HG03097 (cell line): Measurements from ENCODE around the gene KCNH4.
"Not testable (repeated sequence)": the region's sequence is repeated elsewhere in the genome, so short reads cannot be mapped to it uniquely, and the experiment has no call there.

Experiments used
- ATAC-seq: cut with Tn5 transposase; IDR thresholded peaks from one replicate; pipeline ENCODE4 v1.9.1; 2021; ENCODE audit not compliant: unreplicated experiment, low FRiP score

Gene KCNH4

DNA sequence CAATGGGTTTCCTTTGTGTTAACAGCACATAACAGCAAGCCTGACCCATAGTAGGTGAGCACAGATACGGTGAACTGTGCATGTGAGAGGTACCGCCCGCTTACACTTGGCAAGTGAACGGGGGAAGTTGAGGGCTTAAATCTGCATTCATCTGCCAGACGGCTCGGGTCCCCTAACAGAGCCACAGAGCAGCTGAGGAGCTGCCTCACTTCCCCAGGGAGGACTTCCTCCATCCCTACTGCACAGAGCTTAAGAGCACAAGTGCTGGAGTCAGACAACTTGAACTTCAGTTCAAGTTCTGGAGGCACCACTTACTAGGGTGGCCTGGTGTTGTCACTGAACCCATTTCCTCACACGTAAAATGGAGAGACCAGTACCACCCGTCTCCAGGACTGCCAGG lies 39.6 kb downstream of the KCNH4 start:
- ATAC-seq, result no peak

DNA sequence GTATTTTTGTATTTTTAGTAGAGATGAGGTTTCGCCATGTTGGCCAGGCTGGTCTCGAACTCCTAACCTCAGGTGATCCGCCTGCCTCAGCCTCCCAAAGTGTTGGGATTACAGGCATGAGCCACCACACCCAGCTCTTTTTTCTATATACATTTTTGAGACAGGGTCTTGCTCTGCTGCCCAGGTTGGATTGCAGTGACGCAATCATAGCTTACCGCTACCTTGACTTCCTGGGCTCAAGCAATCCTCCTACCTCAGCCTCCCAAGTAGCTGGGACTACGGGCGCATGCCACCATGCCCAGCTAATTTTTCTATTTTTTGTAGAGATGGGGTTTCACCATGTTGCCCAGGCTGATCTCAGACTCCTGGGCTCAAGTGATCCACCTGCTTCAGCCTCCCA lies 40.3 kb downstream of the KCNH4 start:
- not testable (repeated sequence) for ATAC-seq

DNA sequence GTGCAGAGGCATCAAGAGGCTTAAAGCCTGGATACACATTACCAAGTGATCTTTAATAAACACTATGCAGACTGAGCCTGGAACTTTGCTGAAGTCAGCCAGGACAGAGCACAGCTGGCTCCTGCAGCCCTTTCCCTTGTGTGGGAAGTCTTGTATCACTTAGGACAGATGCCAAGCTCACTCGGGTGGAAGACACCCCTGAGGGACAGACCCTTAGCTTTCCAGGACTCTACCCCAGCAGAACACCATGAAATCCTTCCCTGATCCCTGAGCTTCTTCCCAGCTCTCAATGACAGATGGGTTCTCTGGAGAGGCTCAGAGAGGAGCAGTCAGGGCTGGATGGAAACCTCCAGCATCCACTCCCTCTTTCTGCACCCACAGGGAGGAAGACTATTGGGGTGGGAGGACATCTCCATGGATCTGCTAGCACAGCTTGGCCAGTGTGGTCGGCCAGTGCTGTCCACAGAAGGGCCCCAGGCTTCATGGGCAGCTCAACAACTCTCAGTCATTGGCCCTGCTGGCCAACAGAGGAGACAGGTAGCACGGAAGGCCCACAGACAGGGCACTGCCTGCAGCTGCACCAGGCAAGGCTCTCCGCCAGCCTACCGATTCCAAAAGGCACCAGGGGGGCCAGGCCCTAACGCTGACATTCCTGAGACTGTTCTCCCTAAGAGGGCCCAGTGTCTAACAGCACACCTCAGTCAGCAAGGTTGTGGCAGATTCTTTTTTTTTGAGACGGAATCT lies 42.0 kb downstream of the KCNH4 start:
- no peak for ATAC-seq

DNA sequence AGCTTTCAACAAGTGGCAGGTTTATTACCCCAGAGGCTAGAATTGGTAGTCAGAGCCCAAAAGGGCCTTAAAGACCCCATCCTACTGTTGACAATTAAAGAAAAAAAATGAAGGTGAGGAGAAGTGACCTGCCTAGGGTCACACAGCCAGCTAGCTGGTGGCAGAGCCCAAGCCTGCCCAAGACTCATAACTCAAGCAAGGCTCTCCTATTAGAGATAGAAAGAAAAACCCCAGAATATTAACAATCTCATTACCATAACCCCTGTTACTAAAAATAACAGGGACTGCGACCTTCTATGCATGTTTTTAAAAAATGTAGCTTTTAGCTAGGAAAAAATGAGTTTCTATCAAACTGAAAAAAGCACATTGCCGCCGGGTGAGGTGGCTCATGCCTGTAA lies 44.3 kb downstream of the KCNH4 start:
- no peak for ATAC-seq

DNA sequence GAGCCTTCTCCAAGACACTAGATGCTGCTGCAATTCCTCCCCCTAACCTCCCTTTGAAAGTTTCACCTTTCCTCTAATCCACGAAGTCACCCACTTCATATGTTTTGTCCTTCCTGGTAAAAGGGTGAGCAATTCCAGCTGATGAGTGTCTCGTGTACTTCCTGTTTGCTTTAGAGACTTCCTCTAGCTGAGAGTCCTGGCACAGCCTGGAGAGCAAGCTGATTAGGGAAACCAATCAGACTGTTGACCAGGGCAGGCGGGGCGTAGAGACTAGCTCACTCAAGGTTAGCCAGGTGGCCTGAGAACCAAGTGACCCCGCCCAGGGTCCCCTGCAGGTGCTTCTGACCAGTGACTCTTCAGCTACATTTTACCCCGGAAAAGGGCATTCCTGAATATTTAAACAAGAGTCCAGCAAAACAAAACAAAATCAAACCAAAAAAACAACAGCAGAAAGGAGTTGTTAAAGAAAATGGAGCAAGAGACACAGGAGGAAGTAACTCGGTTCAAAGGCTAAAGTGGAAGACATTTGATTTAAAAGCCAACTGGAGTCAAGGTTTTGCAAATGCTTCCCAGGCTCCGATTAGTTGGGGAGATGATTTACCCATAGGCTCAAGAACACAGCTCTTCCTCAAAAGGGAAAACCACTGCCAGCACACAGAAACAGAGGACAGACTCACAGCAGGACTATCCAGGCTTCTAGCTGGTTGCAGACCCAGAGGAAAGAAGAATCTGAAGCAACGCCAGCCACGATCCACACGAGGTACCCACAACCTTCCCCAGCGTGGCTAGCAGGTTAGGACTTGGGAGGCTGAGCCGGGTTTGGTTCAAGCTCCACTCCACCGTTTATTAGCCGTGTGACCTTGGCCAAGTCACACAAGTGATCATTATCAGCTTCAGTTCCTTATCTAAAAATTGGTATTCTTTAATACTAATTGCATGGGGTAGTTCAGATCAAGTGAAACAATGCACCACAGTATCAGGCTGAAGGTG lies 45.0 kb downstream of the KCNH4 start:
- ATAC-seq, result no peak

DNA sequence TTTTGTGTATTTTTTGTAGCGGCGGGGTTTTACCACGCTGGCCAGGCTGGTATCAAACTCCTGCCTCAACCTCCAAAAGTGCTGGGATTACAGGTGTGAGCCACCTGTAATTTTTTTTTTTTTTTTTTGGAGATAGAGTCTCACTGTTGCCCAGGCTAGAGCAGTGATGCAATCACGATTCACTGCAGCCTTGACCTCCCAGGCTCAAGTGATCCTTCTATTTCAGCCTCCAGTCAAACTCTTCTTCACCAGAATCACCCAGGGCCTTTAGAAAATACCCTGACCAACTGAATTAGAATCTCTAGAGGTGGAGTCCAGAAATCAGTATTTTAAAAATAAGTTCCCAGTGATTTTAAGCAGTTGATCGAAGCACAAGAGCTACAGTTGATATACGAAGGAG lies 45.8 kb downstream of the KCNH4 start:
- ATAC-seq, result no peak

DNA sequence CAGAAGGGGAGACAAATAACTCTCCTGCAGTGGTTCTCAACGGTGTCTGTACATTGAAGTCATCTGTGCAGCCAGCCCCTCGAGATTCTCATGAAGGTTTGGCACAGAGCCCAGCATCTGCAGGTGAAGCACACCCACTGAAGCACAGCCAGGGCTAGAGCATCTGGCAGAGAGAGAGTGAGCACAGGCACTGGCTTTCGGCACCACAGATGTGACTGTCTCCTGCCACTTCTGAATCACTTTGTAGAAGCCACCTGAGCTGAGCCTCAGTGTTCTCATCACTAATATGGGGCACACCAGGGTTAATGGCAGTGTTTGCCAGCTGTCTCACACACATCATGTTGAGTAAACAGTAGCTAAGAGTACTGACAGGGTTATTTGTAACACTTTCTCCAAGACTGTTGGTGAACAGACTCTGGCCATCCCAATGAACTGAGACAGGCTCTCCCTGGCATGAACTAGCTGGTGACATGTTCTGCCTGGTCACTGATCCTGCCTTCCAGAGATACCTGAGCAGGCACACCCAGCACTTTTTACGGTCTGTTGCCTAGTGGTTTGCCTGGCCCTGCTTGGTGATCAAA lies 47.4 kb downstream of the KCNH4 start:
- ATAC-seq, result no peak

DNA sequence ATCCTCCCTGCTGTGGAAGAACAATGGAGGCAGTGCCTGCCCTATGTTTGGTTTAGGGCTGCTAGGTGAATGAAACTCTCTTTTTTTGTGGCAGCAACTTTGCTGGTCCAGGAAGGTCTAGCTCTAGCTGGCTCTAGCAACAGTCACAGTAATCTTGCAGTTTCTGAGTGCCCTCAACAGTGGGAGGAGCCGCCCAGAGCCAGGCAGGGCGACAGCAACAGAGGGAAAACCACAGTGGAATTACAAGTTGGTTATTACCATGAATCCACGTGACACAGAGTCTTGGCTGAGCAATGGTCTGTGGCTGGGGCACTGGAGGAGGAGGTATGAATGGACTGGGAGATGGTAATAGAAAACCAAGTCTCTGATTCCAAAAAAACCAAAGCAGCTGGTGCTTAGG lies 48.0 kb downstream of the KCNH4 start:
- no peak for ATAC-seq

DNA sequence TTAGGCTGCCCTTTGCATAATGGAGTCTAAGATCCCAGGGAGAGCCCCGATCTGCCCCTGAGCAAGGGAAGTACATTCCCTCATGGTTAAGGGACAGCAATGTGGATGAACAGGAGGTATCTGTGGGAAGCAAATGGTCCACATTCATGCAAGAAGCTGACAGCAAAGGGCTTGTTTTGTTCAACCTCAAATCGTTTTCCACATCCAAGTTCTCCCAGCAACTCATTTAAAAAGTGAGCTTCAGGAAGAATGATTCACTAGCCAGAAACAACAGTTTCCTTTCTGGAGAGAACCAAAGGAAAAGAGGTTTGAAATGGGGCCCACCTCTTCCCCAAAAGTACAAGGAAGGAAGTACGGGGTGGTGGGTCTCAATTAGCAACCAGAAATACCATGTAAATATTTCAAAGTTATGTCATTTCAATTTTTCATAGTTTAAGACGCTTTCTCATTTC lies 48.9 kb downstream of the KCNH4 start:
- ATAC-seq, result no peak

DNA sequence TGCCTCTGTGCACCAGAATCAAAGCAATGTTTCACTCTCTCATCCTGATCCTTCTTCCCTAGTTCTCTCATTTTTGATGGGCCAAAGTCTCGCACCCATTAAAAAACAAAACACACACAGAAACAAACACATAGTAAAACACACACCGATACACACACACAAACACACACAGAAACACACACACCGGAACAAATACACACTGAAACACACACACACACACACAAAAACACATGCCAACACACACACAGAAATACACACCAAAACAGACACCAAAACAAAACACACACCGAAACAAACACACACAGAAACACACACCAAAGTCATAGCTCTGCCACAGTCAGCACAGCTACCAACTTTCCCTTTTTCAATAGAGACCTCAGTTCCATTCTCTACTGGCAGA lies 49.7 kb downstream of the KCNH4 start:
- ATAC-seq, result no peak

DNA sequence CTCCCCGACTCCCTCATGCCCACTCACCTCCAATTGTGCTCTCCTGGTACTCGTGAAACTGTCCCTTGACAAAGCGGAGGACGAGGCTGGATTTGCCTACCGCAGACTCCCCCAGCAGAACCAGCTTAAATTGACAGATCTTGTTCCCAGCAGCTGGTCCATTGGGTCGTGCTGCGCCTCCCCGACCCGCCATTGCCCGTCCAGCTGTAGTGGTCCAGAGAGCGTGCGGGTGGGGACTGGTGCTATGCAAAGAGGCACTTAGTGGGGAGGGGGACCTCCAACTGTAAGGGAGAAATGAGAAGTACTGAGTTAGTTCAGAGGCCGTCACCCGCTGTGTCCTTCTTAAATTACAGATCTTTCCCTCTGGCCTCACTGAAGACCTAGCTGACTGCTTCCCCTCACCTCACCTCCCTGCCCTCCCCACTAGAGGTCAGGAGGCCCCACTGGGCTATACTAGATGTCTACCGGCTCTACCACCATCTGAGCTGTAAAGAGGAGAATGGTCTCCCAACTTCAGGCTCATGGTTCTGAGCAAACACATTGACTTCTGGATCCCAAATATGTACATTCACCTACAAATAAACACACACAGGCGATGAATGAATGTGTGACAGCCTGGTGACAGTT lies 50.5 kb downstream of the KCNH4 start:
- ATAC-seq, result no peak

DNA sequence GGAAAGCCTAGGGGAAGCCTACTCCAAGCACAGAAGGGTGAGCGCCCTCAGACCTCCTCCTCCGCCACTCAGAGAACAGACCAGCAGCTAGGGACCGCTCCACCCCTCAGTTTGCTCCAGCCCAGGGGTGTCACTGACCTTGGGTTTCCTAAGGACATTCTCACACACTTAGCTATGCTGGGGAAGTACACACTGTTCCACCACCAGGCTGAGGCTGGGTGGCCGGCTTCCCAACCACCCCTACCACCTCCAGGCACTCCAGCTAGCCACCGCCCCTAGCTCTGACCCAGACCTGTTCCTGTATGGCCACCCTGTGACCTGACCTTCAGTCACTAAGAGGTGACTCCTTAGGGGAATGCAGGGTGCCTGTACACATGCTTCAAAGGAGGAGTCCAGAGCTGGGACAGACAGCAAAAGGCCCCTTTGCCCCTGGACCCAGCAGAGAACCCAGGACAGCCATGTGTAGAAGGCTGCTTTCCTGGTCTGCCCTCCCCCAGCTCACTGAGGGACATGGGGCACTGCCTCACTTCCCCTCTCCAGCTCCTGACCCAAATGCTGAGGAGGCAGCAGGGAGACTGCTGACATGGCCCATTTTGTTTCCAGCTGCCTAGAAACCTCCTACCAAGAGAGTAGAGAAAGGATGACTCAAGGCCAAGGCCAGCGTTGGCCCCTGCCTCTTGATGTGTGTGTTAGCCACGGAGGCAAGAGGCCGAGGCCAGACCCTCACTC lies 51.7 kb downstream of the KCNH4 start:
- ATAC-seq, result no peak

DNA sequence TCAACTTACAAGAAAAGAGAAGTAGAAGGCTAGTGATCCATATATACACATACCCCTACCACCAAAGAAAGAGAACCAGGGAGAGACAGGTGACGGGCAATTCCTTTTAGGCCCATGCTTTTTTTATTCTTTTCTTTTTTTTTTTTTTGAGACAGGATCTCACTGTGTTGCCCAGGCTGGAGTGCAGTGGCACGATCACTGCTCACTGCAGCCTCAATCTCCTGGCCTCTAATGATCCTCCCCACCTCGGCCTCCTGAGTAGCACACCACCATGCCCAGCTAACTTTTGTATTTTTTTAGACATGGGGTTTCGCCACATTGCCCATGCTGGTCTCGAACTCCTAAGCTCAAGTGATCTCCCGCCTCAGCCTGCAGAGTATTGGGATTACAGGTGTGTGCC lies 53.5 kb downstream of the KCNH4 start:
- ATAC-seq, result no peak

DNA sequence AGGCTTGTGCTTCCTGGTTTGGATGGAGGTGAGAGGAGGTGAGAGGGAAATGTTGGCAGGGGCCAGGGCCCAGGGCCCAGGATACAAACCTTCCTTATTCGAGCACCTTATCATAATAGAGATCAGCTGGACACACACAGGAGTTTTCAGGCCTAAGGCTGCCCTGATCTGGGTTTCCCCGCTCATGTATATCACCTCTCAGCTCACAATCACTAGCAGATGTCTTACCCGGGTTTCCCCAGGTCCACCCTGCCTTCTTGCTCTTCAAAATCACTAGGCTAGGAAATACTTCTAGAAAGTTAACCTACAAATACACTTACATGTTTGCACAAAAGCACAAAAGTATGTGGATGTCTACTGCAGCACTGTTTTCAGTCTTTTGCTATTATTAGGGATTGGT lies 54.1 kb downstream of the KCNH4 start:
- no peak for ATAC-seq

DNA sequence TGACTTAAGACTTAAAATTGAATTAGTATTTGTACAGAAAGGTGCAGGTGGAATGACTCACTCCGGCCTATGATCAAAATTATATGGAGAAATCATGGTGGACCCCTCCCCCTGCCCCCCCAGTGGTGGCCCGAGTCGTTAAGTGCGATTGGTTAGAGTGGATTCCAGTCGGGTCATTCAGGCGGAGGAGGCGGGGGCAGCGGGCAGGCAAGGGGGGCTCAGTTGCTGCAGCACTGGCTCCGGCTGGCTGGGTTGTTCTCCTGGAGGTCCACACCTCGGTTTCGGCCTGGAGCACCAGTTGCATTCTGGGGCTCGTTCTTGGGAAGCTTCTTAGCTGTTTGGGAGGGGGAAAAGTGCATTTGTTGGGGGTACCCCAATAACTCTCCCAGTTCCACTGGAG lies 55.4 kb downstream of the KCNH4 start:
- no peak for ATAC-seq

DNA sequence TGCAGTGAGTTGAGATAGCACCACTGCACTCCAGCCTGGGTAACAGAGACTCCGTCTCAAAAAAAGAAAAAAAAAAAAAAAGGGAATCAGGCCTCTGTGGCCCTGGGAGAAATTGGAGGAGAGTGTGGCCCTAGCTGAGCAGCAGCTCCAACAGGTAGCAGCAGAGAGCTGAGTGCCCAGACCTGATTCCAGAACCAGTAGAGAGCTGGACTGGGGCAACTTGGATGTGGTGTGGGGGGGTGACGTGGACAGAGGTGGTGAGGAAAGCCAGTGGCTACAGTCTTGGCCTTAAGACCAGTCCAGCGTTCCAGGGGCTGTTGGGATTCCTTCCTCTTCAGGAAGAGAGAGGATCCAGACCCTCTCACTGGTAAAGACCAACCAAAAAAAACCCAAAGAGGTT lies 56.7 kb downstream of the KCNH4 start:
- no peak for ATAC-seq

DNA sequence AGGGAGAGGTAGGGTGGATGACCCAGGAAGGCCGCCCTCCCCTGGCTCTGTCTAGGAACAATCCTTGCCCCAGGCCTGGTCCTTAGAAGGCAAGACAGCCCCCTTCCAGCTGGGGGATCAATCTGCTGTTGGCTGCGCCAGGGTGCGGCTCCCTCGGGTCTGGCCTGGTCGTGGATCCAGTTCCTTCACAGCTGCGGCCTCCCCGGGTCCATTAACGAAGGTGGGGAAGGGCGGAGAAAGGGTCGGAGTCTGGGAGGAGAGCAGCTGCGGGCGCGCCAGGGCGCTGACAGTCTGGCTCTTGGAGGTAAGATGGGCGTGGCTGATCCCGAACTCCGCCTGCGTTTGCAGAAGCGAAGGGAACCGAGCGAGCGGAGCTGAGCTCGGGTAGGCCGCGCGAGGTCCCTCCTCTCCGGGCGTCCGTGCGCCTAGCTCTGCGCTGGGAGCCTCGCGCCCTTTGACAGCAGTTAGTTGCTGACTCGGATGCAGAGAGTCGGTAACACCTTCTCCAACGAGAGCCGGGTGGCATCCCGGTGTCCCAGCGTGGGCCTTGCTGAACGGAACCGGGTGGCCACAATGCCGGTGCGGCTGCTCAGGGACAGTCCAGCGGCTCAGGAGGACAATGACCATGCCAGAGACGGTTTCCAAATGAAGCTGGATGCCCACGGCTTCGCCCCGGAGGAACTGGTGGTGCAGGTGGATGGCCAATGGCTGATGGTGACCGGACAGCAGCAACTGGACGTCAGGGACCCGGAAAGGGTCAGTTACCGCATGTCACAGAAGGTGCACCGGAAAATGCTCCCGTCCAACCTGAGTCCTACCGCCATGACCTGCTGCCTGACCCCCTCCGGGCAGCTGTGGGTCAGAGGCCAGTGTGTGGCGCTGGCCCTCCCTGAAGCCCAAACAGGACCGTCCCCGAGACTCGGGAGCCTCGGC lies 58.3 kb downstream of the KCNH4 start, which contains the start of gene HSPB9:
Gene HSPB9 (plus strand): TSS at position 434 of the 933 bp plus-strand sequence. CDS start 47 bp downstream, at position 481.
- ATAC-seq, result no peak

DNA sequence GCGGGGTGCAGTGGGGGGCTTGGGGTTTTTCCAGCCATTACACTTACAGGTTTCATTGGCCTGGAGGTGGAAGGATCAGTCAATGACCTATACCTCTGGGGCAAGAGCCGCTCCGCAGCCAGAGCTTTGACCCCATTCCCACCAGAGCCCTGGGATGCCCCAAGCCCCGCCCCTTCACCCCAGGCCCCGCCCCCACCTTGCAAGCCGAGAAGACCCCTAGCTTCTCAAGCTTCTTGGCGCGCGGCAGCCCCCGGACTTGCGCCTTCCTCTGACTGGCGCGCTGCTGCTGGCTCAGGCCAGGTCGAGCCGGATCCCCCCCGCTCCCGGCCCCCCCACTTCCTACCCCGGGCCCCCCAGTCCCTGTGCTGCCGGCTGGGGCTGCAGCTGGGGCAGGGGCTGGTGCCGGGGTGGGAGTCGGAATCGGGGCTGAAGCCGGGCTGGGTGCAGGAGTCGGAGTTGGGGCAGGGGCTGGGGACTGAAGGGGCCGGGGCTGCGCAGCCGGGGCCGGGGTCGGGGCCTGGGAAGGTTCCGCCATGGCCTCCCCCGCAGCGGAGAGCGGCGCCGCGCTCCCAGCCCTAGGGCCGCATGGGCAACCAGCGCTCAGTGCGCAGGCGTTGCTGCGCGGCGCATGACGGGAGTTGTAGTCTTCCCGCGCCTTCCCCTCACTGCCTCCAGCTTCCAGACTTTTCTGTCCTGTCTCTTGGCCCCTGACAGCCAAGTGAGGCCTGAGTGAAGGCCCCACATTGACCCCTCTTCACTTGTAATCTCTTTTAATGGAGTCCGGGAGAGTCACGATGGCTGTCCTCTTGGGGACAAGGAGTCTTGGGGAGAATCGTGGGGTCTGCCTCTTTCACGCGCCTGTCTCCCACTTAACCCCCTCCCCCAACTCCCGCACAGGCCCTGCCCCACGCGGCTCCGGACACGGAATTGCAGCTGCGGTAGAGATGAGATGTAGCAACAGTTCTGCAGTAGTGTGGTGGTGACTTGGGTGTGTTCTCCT lies 59.9 kb downstream of the KCNH4 start, which contains the start of gene KAT2A:
Gene KAT2A (minus strand): TSS at position 598 of the 1,000 bp plus-strand sequence. CDS start 63 bp downstream, at position 535.
- peak; percentile 62 for ATAC-seq
